ENCODE measurements around the gene ABCC9. TPM values are rescaled to one million over a fixed set of nuclear protein-coding genes. Genes with fewer than 3 reads are reported as not detected.
"Not testable (repeated sequence)": the region's sequence is repeated elsewhere in the genome, so short reads cannot be mapped to it uniquely, and the experiment has no call there.

The ABCC9 gene
- polyA plus RNA-seq, 1 donor from 2014 or later: not detected

DNA sequence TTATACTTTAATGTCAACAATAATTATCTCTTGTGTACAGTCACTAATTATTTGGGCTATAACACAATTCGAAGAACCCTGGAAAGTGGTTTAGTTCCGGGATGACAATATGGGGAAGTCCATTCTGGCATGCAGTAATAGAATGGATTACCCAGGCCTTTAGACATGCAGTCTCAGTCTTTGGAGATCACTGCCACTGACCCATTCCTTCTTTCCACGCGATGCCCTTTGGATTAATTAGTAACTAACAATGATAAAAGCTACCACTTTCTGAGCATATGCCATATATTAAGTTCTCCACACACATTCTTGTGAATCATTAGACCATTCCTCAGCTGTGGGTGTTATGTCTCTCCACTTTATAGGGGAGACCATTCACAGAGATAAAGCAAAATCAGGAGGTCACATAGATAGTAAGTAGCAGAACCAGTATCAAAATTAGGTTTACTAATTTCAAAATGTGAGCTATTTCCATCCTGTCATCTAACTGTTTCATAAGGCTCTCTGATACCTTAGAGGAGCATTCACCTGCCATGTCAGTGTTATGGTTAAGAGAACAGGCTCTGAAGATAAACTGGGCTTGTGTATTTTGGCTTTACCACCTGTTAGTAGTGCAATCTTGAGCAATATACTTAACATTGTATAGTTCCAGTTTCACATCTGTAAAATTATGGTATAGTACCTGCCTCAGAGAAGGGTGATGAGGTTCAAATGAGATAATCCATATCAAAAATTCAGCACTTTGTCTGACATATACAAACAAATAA, 139.5 kb downstream of the ABCC9 start:
- Mint-ChIP-seq H3K4me3 (no peak overlapping the region), H3K27ac (no peak overlapping the region), H3K27me3 (no peaks in the 10 kb centered on the region), H3K4me1 (no peaks in the 10 kb centered on the region), H3K9me3 (no peaks in the 10 kb centered on the region), H3K36me3 (no peaks in the 10 kb centered on the region)

- Mint-ChIP-seq H3K36me3 (no peaks in the 10 kb centered on the region), H3K27me3 (peaks cover 2% of the 10 kb centered on the region), H3K4me1 (no peaks in the 10 kb centered on the region), H3K27ac (no peak overlapping the region), H3K4me3 (no peak overlapping the region), H3K9me3 (peaks cover 0 to 3% (median 0%) of the 10 kb centered on the region in 3 donors)
Observed at GRCh38 chr12:21800011-21800410, 141.2 kb downstream of the ABCC9 start.

GRCh38 chr12:21797539-21797938, 143.7 kb downstream of the ABCC9 start:
- no peak overlapping the region for H3K27ac Mint-ChIP-seq
- H3K4me3 Mint-ChIP-seq: no peak overlapping the region
- H3K27me3 Mint-ChIP-seq: peaks cover 3% of the 10 kb centered on the region
- no peaks in the 10 kb centered on the region for H3K4me1 Mint-ChIP-seq
- peaks cover 0 to 4% (median 4%) of the 10 kb centered on the region in 3 donors for H3K9me3 Mint-ChIP-seq
- H3K36me3 Mint-ChIP-seq: no peaks in the 10 kb centered on the region

DNA sequence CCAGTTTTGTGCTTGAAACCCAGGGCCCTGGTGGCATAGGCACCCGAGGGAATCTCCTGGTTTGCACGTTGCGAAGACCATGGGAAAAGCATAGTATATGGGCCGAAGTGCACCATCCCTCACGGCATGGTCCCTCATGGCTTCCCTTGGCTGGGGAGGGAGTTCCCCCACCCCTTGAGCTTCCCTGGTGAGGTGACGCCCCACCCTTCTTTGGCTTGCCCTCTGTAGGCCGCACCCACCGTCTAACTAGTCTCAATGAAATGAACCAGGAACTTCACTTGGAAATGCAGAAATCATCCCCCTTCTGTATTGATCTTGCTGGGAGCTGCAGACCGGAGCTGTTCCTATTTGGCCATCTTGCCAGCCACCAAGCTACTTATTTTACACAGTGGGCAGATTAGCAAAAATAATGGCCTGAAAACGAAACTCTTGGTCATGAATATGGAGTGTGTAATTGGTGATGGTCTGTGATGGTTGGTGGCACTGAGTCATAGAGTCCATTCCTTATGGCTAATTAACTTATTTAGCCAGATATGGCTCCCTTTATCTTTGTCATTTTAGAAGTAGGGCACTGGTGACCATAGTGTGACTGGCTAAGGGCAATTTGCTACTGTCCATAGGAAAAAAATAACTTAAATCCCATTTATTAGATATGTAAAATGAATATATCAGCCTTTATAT, 145.4 kb downstream of the ABCC9 start:
- Mint-ChIP-seq H3K27ac (no peak overlapping the region), H3K36me3 (no peaks in the 10 kb centered on the region), H3K9me3 (peaks cover 0 to 6% (median 4%) of the 10 kb centered on the region in 3 donors), H3K4me3 (no peak overlapping the region), H3K4me1 (no peaks in the 10 kb centered on the region), H3K27me3 (peaks cover 4% of the 10 kb centered on the region)

DNA sequence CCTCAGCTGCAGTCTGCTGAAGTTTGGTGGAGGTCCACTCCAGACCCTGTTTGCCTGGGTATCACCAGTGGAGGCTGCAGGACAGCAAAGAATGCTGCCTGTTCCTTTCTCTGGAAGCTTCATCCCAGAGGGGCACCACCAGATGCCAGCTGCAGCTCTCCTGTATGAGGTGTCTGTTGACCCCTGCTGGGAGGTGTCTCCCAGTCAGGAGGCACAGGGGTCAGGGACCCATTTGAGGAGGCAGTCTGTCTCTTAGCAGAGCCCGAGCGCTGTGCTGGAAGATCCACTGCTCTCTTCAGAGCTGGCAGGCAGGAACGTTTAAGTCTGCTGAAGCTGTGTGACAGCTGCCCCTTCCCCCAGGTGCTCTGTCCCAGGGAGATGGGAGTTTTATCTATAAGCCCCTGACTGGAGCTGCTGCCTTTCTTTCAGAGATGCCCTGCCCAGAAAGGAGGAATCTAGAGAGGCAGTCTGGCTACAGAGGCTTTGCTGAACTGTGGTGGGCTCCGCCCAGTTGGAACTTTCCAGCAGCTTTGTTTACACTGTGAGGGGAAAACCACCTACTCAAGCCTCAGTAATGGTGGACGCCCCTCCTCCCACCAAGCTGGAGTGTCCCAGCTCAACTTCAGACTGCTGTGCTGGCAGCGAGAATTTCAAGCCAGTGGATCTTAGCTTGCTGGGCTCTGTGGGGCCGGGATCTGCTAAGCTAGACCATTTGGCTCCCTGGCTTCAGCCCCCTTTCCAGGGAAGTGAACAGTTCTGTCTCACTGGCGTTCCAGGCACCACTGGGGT, 146.2 kb downstream of the ABCC9 start:
- not testable (repeated sequence) for H3K36me3 Mint-ChIP-seq

DNA sequence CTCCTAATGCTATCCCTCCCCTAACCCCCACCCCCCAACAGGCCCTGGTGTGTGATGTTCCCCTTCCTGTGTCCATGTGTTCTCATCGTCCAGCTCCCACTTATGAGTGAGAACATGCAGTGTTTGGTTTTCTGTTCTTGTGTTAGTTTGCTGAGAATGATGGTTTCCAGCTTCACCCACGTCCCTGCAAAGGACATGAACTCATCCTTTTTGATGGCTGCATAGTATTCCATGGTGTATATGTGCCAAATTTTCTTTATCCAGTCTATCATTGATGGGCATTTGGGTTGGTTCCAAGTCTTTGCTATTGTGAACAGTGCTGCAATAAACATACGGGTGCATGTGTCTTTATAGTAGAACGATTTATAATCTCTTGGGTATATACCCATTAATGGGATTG, 151.5 kb downstream of the ABCC9 start:
- H3K4me1 Mint-ChIP-seq, H3K9me3 Mint-ChIP-seq, H3K27me3 Mint-ChIP-seq, H3K4me3 Mint-ChIP-seq, H3K27ac Mint-ChIP-seq, H3K36me3 Mint-ChIP-seq: not testable (repeated sequence)

More for the DNA sequence above, 146.2 kb downstream of the ABCC9 start:
- not testable (repeated sequence) for H3K4me3 Mint-ChIP-seq, H3K27ac Mint-ChIP-seq, H3K9me3 Mint-ChIP-seq, H3K4me1 Mint-ChIP-seq, H3K27me3 Mint-ChIP-seq

DNA sequence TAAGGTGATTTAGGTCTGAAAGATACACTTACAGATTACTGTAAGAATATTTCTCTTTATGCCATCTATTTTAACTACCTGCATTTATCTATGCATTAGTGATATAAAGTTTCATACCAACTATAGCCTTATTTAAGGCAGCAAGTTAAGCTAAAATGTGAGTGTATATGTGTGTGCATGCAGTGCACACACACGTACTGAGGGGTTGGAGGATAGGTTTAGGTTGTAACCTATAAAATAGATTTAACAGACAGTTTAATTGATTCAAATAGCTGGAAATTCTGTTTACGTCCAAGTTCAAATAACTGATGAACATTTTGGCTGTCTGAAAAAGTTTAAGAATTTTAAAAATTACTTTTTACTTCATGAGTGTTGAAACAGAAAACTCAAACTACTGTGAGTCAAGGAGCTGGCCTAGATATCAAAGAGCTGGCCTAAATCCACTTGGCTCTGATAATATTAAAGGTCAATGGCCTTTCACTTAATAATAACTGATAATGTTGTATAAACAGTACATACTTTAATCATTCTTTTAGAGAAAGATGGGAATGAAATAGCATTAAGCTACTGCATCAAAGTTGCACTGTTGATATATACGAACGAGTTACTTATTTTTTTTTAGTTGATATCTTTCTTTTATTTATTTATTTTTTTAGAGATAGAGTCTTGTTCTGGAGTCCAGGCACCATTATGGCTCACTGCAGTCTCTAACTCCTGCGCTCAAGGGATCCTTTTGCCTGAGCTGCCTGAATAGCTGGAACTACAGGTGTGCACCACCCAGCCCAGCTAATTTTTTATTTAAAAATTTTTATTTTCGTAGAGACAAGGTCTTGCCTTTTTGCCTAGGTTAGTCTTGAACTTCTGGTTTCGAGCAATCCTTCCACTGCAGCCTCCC, 152.9 kb downstream of the ABCC9 start:
- Mint-ChIP-seq H3K9me3 (peaks cover 2 to 6% (median 4%) of the 10 kb centered on the region in 3 donors), H3K27ac (no peak overlapping the region), H3K36me3 (no peaks in the 10 kb centered on the region), H3K4me3 (no peak overlapping the region), H3K27me3 (peaks cover 2% of the 10 kb centered on the region), H3K4me1 (no peaks in the 10 kb centered on the region)

DNA sequence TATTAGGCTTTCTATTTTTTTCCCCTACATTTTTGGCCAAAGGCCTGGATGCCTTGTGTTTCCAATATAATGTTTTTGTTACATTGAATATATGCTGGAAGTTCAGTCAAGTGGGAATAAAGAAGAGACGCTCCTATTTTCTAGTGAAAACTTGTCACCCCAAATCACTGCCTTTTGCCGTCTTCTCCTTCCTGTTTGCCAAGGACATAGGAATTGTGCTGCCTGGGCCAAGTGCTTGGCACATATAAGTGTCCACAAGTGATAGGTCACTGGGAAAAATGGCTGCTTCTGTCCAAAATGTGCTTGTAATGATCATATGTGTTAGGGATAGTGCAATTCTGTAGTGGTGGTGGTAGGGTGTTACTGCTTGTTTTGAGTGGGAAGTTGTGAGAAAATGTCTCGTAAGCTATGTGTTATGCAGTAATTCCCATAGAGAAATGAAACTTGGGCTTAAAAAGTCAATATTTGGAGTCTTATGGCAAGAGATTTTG, 155.1 kb downstream of the ABCC9 start:
- Mint-ChIP-seq H3K27ac (no peak overlapping the region), H3K4me1 (no peaks in the 10 kb centered on the region), H3K9me3 (peaks cover 0 to 5% (median 2%) of the 10 kb centered on the region in 3 donors), H3K27me3 (no peaks in the 10 kb centered on the region), H3K4me3 (no peak overlapping the region), H3K36me3 (no peaks in the 10 kb centered on the region)

GRCh38 chr12:21782723-21783122, 158.5 kb downstream of the ABCC9 start:
- peak overlapping the region in 1 of 3 donors; percentile 58 for H3K27ac Mint-ChIP-seq
- not testable (repeated sequence) for H3K36me3 Mint-ChIP-seq, H3K4me3 Mint-ChIP-seq, H3K9me3 Mint-ChIP-seq, H3K4me1 Mint-ChIP-seq, H3K27me3 Mint-ChIP-seq

GRCh38 chr12:21780786-21781185, 160.4 kb downstream of the ABCC9 start:
- Mint-ChIP-seq H3K36me3 (no peaks in the 10 kb centered on the region), H3K4me1 (no peaks in the 10 kb centered on the region), H3K4me3 (no peak overlapping the region), H3K27ac (no peak overlapping the region), H3K9me3 (peaks cover 0 to 2% (median 0%) of the 10 kb centered on the region in 3 donors), H3K27me3 (peaks cover 4% of the 10 kb centered on the region)

- Mint-ChIP-seq H3K4me3 (no peak overlapping the region), H3K36me3 (no peaks in the 10 kb centered on the region), H3K27me3 (peaks cover 18% of the 10 kb centered on the region), H3K9me3 (no peaks in the 10 kb centered on the region), H3K4me1 (peaks cover 0 to 9% (median 0%) of the 10 kb centered on the region in 3 donors), H3K27ac (no peak overlapping the region)
Observed at GRCh38 chr12:21776175-21776574, 165.1 kb downstream of the ABCC9 start.

- H3K27me3 Mint-ChIP-seq: peaks cover 18% of the 10 kb centered on the region
- no peaks in the 10 kb centered on the region for H3K9me3 Mint-ChIP-seq
- H3K4me3 Mint-ChIP-seq: peak overlapping the region in 1 of 4 donors; percentile 35
- H3K4me1 Mint-ChIP-seq: peaks cover 0 to 9% (median 0%) of the 10 kb centered on the region in 3 donors
- no peaks in the 10 kb centered on the region for H3K36me3 Mint-ChIP-seq
- H3K27ac Mint-ChIP-seq: no peak overlapping the region
Observed at GRCh38 chr12:21775133-21775820, 165.9 kb downstream of the ABCC9 start.

- no peak within 1 kb of the TSS for H3K27ac Mint-ChIP-seq
- H3K9me3 Mint-ChIP-seq: no peaks in the 10 kb centered on the region
- H3K27me3 Mint-ChIP-seq: peaks cover 18% of the 10 kb centered on the region
- peak within 1 kb of the TSS in 1 of 4 donors; percentile 35 for H3K4me3 Mint-ChIP-seq
- H3K36me3 Mint-ChIP-seq: no peaks in the 10 kb centered on the region
- H3K4me1 Mint-ChIP-seq: peaks cover 0 to 9% (median 0%) of the 10 kb centered on the region in 3 donors
Observed at GRCh38 chr12:21774358-21775132, 166.7 kb downstream of the ABCC9 start, which contains the start of gene KCNJ8. Gene KCNJ8, minus strand, starts transcription at chr12:21774706. Its CDS starts 1,090 bp downstream, at chr12:21773616.
